ENCODE measurements around the gene MEMO1.
"Not testable (repeated sequence)": the region's sequence is repeated elsewhere in the genome, so short reads cannot be mapped to it uniquely, and the experiment has no call there.

- TF ChIP-seq CTCF (IDR thresholded peaks at IDR 0.05; ENCODE audit: extremely low read depth in 1 of 2, insufficient read depth in 1 of 2, low read depth in 1 of 2, low read length in 2 of 2); POLR2A (IDR thresholded peaks at IDR 0.05; ENCODE audit: low read depth, low read length); MAX (IDR thresholded peaks at IDR 0.05; ENCODE audit: insufficient read depth, insufficient read length); EZH2 (IDR thresholded peaks at IDR 0.05; ENCODE audit: borderline replicate concordance, low read depth, low read length, severe bottlenecking); POLR2AphosphoS5 (IDR thresholded peaks at IDR 0.05; ENCODE audit: insufficient read depth, low read depth, low read length); JUN (IDR thresholded peaks at IDR 0.05; ENCODE audit: borderline replicate concordance, insufficient read depth, insufficient read length, low read depth); MYC (IDR thresholded peaks at IDR 0.05; ENCODE audit: low read depth, low read length); FOS (IDR thresholded peaks at IDR 0.05; ENCODE audit: borderline replicate concordance, insufficient read depth, low read length); GATA2 (IDR thresholded peaks at IDR 0.05; ENCODE audit: insufficient read depth, insufficient read length, low read depth, low read length): not testable (repeated sequence)
These were observed 533 bp downstream of the MEMO1 start for GRCh38 chr2:32010280-32010669.

All from endothelial cell of umbilical vein (primary cell).